GM04503 (cell line): ENCODE measurements around the gene SVBP.
"Not testable (repeated sequence)": the region's sequence is repeated elsewhere in the genome, so short reads cannot be mapped to it uniquely, and the experiment has no call there.

ENCODE experiments used
- DNase-seq: peaks from one replicate; pipeline ENCODE4 v3.0.0-alpha.2; 2012; ENCODE audit warnings: low read depth

Gene SVBP

DNA sequence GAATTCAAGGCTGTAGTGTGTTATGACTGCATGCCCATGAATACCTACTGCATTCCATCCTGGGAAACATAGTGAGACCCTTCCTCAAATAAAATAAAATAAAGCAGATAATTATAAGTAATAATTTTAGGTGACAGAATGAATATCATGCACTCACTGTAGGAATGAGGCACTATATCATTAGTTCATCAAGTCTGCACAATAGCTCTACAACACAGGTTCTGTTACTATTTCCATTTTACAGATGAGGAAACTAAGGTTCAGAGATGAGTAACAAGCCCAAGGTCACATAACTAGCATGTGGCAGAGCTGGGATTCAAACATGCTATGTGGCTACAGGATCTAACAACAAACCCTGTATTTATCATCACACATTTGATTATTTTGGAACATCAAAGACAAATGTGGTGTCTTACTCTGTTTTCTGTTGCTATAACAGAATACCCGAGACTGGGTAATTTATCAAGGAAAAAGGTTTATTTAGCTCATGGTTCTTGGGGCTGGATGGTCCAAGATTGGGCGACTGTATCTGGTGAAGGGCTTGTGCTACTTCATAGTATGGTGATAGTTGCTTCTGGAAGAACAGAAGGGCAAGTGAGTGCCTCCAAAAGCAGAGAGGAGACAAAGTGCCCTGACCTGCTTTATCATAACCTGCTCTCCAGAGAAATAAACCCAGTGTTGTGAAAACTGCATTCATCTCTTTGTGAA is 24.4 kb upstream of the SVBP start:
- DNase-seq: no peak

DNA sequence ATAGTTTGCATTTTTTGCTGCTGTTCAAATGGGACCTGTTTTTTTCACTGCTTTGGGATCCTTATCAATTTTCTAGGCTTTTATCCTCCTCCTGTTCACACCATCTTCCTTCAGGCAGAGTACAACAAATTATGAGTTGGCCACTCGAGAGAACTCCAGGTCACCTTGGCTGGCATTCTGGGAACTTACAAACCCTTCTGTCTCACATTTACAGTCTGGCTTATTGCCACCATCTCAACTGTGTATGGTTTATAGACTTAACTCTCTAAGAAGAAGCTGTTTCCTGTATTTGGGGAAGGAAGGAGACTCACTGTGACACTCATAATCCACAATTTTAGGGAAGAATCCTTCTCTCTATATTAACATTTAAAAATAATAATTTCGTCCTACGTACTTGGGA is 23.8 kb upstream of the SVBP start:
- DNase-seq: no peak

DNA sequence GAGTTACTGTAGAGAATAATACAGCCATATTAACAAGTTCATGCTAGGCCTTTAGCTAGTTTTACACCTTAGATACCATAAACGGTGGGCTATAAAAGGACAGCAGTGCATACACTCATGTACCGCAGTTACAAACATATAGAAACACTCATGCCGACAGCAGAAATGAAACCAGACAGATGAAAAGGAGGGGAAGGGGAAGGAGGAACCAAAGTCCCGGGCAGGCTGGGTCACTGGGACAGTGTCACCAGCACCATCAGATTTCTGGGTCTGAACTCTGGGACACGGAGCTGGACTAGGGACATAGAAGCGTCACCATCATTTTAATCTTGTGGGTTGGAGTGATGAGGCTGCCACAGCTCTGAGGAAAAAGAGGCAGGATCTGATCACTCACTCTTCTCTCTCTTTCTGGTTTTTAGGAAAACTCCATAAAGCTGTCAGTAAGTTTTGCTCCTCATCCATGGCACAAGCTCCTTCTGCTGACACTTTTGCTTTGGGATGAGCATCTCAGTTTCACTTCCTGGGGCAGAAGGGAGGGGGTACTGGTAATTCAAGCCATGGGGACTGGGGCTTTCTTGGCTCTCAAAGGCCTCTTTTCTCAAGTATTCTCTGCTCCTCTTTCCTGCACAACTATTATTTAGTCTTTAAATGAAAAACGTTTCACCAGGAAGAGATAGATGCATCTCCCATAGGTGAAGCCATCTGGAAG is 21.4 kb upstream of the SVBP start:
- DNase-seq: no peak

DNA sequence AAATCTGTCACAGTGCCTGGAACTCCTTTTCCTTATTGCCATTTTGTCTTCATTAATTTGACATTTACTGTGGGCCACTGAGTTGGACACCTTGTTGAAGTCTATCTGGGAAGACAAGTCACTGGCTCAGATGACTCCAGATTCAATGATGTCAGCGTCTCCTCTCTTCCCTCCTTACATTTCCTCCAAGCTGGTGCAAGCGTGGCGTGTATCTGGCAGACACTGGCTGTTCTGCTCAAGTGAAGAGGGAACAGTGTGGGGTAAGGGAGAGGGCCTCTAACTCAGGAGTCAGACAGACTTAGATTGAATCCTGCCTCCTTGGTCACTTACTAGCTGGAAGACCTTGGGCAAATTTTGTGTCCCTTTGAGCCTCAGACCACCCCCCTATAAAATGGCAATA is 20.5 kb upstream of the SVBP start:
- no peak for DNase-seq

DNA sequence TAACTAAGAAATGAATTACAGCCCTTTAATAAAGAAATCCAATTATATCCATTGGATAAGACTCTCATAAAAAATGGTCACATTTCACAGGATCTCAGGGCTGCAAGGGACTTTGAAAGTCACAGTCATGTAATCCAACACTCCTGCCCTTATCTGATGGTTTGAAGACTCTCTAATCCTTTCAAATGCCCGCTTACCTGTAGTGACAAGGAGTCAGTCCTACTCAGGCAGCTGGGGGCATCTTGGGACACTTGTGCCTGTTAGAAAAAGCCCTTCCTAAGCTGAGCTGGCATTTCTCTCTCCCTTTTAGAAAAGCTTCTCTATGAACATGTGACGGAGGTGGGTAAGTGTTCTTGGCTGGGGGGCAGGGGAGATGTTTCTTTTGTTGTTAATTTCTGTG is 18.2 kb upstream of the SVBP start:
- no peak for DNase-seq

DNA sequence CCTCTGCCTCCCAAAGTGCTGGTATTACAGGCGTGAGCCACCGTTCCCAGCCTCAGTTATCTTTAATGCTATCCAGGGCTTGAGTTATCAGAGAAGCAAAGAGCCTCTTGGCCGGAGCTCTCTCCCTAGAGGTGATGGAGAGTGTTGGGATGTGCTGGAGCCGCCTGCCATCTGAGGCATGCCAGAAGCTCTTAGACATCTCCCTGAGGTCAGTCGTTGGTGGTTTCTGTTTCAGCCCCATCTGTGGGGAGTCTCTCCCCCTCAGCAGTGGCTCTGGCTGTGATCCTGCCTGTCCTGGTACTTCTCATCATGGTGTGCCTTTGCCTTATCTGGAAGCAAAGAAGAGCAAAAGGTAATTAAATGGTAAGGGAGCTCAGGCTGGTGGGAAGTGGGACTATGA is 17.6 kb upstream of the SVBP start:
- no peak for DNase-seq

DNA sequence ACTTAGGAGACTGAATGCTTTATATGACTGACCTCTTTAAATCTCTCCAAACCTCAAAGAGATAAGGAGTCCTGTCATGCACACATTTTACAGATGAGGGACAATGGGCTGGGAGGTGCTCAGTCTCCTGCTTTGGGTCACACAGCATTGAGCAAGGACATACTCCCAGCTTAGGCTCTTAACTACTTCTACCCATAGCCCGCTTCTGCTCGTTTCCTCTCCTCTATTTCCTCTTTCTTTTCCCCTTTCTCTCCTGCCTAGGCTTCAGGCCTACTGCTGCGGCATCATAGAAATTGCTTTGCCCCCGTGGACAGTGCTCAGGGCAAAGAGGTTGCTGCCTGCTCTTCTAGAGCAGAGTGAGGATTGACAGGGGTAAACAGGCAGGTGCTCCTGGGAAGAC is 16.8 kb upstream of the SVBP start:
- no peak for DNase-seq

DNA sequence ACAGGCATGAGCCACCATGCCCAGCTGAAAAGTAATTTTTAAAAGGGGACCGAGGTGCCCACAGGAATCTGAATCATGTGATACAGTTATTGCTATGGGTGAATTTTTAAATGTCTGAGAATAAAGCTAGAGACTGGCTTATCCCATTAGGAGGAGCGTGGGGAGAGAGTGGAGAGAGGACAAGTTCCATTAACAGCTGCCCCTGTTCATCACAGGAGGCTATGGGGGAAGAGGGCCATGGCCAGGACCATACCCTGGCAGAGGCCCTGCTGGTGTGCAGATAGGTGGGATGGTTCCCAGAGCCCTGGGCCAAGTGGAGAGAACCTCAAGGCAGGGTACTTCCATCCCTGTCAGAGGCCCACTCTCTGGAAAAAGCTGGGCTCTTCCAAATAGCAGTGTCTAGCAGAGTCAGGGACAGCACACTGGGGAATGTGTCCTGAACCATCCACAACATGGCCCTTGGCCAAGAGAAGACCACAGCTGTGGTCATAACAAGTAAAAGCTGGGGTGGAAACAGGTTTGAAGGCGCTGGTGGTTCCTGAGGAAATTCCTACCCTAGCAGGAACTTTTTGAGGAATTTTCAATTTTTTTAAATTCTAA is 15.5 kb upstream of the SVBP start:
- no peak for DNase-seq

DNA sequence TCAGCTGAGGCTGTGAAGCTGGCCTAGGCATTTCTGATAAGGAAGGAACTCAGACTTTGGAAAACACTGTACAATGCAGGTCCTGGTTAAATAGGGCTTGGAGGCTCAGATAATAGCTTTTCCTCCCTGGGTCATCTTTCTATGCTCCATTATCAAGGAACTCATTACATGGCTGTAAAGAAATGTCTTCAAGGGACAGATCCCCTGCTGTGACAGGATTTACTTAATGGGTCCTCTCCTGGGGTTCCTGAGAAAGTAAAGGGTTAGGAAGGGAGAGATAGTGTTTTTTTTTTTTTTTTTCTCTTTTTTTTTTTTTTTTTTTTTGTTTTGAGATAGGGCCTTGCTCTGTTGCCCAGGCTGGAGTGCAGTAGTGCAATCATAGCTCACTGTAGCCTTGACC is 14.1 kb upstream of the SVBP start:
- DNase-seq: no peak

DNA sequence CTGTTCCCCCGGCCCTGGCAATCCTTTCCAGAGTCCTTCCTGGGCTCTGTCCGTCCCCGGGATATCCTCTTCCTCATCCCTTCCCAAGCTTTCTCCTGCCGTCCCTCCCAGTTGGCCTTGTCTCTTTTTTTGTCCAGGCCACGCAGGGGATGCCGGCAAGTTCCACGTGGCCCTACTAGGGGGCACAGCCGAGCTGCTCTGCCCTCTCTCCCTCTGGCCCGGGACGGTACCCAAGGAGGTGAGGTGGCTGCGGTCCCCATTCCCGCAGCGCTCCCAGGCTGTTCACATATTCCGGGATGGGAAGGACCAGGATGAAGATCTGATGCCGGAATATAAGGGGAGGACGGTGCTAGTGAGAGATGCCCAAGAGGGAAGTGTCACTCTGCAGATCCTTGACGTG is 13.4 kb upstream of the SVBP start:
- DNase-seq: no peak

DNA sequence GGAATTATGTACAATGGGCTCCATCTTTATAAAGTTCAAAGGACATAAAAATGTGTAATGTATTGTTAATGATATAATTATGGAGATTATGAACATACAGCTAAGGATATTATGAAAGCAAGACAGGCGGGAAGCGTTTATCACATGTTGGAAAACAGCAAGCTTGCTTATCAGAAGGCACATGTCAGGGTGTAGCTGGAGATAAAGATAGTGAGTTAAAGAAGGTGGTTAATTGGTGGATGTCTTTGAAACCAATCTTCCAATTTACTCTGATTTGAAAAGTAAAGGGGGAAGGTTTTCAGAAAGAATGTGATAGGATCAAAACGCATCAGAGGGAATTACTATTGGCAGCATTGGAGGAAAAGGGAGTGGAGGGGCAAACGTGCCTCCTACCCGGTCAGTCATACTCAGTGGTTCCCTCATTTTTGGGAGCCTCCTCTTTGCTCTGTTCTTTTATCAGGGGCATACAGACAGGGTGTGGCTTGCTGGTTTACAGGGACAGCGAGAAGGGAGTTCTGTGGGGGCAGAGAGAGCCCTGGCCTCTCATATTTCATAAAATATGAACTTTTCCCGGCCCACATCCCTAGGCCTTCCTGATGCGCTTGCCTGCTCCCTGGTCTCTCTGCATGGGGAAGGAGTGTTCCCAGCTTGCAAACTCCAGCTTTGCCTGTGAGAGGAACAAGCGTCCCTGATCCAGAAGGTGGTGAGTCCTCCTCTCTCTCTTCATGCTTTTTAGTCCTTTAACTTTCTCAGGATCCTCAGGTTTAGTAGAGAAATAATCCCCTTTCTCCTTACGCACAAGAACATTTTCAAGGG is 8.0 kb upstream of the SVBP start:
- DNase-seq: no peak

DNA sequence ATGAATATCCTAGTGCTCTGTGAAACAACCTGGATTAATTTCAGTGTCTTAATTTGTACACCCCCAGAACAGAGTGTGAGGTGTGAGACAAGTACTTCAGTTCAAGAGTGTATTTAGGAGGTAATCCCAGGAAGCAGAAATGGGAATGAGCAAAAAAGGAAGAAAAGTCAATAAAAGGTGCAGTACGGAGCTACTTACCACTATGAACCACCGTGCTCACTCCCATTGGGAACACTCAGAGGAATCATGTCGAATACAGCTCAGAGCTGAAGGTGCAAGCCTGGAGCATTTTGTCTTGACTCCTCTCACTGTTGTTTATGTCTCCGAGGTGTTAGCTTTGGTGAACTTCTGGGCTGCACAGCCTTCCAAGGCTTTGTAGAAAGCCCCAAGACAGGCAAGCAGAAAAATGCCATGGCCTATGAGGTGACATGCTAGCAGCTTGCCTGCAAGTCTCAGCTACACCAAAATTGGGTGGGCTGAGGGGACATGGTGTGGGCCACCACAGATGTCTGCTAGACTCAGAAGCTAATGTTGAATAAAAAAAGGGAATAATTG is 7.4 kb upstream of the SVBP start:
- no peak for DNase-seq

DNA sequence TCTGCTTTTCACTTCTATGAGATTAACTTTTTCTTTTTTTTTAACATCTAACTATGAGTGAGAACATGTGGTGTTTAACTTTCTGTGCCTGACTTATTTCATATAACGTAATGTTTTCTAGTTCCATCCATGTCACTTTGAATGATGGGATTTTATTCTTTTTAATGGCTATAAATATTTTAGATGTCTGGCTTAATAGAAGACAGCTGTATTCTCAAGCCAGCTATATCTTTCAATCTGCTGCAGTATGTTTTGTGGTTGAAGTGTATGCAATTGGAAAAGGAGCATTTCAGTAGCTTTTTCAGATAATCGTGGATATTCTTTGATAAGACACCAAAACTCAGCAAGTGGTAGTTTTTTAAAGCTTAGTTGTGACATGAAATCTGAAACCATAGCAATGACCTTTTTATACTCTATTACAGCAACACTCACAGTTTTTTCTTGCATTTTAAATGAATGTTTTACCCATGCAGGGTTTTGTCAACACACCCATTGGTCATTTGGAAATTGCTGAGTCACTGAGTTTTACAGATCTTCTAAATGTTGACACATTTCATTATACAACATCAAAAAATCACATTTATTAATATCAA is 5.7 kb upstream of the SVBP start:
- no peak for DNase-seq

DNA sequence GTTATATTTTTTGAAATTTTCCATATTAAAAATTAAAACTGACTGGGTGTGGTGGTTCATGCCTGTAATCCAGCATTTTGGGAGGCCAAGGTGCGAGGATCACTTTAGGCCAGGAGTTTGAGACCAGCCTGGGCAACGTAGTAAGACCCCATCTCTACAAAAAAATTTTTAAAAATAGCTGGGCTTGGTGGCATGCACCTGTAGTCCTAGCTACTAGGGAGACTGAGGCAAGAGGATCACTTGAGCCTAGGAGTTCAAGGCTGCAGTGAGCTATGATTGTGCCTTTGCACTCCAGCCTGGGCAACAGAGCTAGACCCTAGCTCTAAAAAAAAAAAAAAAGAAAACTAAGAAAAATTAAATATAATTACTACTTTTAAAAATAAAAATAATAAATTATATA is 4.5 kb upstream of the SVBP start:
- no peak for DNase-seq

DNA sequence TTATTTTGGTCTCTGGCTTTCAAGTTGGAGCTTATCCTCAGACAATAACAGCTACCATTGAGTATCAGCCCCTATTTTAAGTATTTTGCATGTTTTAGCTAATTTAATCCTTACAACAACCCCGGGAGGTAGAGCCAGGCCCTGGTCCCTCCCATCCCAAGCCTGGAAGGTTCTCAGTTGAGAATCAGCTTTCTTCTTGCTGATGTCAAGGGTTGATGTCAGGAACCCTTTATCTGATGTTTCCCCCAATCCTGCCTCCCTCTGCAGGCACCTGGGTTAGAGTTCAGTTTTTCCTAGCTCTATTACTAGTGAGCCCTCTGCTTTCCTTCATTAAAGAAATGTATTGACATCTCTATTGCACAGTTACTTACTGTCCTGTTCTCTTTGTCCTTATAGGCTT is 3.6 kb upstream of the SVBP start:
- no peak for DNase-seq

DNA sequence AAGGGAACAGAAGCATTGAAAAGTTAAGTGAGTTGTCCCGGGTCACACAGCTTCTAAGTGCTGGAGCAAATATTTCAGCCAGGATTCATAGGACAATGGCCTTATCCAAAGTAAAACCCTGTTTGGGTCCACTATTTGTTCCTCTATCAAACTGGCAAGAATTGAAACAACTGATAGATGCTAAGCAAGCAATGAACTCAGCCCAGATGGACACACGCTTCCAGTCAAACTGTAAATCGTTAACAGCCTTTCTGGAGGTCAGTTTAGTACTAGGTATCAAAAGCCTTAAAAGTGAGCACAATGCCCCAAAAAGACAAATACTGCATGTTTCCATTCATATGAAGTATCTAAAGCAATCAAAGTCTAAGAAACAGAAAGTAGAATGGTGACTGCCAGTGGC is 779 bp upstream of the SVBP start:
- DNase-seq: no peak

DNA sequence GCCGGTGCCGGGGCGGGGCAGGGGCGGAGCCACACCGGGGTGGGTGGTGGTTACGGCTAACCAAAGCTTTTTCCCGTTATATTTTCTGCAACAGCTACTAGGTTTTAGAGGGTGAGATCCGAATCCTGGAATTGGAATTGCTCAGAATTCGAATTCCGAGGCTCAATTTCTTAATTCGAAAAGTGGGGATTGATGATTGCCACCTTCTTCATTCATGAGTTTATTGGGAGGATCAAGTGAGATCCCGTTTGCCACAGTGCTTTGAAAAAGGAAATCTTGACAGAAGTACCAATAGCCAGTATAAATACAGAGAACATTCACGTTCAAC is 207 bp upstream of the SVBP start:
- no peak for DNase-seq

DNA sequence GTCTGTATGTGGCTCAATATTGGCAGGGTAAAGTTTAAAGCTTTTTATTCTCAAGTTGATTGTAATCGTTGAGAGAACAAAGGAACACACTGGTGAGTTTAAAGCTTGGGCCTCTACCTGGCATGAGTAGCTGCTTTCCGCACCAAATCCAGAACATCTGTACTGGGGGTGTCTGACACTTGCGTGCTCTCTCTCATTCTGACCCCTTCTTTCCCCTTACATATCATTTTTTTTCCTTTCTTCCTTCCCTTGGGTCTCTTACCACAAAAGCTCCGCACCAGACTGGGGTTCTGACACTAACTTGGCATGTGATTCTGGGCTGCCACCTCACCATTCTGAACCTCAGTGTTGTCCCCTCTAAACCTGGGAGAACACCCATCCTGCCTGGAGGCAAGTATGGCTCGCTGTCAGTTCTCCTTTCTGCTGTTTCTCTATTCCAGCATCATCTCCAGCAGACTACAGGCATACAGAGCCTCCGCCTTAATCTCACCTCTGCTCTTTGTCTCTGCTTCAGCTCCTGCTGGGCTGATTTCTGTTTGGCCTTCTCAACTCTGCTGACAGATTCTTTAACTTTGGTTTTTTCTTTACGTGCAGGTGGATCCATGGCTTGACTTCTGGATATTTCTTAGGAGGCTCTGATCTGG is 1.1 kb downstream of the SVBP start:
- DNase-seq: no peak

DNA sequence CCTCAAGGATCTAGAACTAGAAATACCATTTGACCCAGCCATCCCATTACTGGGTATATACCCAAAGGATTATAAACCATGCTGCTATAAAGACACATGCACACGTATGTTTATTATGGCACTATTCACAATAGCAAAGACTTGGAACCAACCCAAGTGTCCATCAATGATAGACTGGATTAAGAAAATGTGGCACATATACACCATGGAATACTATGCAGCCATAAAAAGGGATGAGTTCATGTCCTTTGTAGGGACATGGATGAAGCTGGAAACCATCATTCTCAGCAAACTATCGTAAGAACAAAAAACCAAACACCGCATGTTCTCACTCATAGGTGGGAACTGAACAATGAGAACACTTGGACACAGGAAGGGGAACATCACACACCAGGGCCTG is 2.4 kb downstream of the SVBP start:
- DNase-seq: not testable (repeated sequence)

DNA sequence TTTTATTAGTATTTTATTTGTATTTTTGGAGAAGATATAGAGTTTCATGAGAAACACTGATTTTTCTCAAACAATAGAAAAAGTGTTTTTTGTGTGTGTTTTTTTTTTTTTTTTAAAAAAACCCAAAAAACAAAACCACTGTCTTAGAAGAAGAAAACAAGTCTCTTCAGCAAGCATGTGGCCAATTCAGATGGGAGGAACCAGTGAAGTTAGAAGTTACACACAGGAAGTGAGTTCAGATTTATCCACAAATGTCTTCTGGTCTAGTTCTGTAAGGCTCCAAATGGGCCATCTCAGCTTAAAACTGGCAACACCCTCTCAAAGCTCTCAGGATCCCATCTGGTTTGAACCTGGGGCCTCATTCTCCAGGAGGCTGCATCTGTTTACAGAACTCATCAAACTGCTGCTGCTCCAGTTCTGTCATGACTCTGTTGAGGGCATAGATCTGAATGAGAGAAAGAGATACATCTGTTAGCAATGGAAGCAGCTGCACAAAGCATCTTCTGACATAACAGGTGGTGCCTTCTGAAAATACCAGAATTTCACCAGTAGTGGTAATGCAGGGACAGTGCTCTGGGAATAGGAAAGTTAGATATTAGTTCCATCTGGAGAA is 10.0 kb downstream of the SVBP start:
- DNase-seq: no peak

DNA sequence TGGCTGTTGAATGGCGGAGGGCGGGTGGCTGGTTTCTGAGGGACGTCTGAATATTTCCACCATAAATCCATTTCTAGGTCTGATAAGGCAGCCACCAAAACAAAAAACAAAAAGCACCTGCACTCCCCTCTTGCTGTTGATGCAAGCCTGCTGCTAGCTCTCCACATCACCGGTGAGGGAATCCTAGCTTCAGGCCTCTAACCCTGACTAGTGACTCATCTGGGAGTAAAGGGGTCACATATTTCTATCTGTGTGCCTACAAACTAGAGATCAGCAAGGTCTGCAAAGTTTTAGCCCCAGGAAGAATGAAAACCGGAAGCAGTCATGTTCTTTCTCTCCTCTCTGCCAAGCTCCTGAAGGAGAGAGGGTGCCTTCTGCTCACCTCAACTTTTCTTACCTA is 10.6 kb downstream of the SVBP start:
- no peak for DNase-seq
